Endothelial cell of umbilical vein (primary cell): ENCODE measurements around the gene CREBL2. TPM values are rescaled to one million over a fixed set of nuclear protein-coding genes. Genes with fewer than 3 reads are reported as not detected.
"Not testable (repeated sequence)": the region's sequence is repeated elsewhere in the genome, so short reads cannot be mapped to it uniquely, and the experiment has no call there.

Source experiments
- BruUV-seq: library from RNA; stranded (reverse); fragments of 400-500 nt; replicated peaks from 2 replicates; lab custom pipeline; 2021; lab: Mats Ljungman, UMichigan
- CTCF ChIA-PET: fragments of 300-600, 350-600 bp; sonication (Branson Sonifier 250); formaldehyde crosslinking; loops from one replicate; lab custom pipeline; 2021; ENCODE audit warnings: antibody characterized with exemption, inconsistent platforms; lab: Charles Lee
- POLR2A ChIA-PET: fragments of 300-600, 350-600 bp; sonication (Branson Sonifier 250); formaldehyde crosslinking; loops from one replicate; lab custom pipeline; 2021; ENCODE audit warnings: antibody characterized with exemption, inconsistent platforms; lab: Charles Lee
- DNase-seq: peaks from one replicate; pipeline ENCODE4 v3.0.0-alpha.2; 2011; ENCODE audit warnings: low read depth, low spot score
- FAIRE-seq: peaks from 2 replicates; lab custom pipeline; 2011; peaks lifted over from hg19 to GRCh38; lab: Jason Lieb, UNC
- H2AFZ ChIP-seq: 2 replicates; pipeline ENCODE4 v1.6.0; 2012; ENCODE audit warnings: low read depth, low read length, control low read depth, inconsistent platforms
- H3K27ac ChIP-seq: 2 replicates; pipeline ENCODE4 v1.5.1; 2011; ENCODE audit warnings: low read depth, mild to moderate bottlenecking, control low read depth, low read length, moderate library complexity; ENCODE audit not compliant: insufficient read depth
- H3K27me3 ChIP-seq, 2 experiments: 2 replicates each; pipeline versions ENCODE4 v1.6.0 to v1.6.1; 2011; ENCODE audit warnings: low read length in 2 of 2, mixed read lengths in 1 of 2; ENCODE audit not compliant: control insufficient read depth in 2 of 2, insufficient read depth in 2 of 2
- H3K36me3 ChIP-seq, 2 experiments: 2 replicates in 1 of 2; 3 replicates in 1 of 2; pipeline ENCODE4 v1.5.1; 2011; ENCODE audit warnings: low read length in 2 of 2, mild to moderate bottlenecking in 1 of 2, moderate library complexity in 1 of 2; ENCODE audit not compliant: control insufficient read depth in 2 of 2, insufficient read depth in 2 of 2; ENCODE audit errors: extremely low read depth in 1 of 2
- H3K4me1 ChIP-seq: 3 replicates; pipeline ENCODE4 v1.5.1; 2011; ENCODE audit warnings: mild to moderate bottlenecking, low read length; ENCODE audit not compliant: control insufficient read depth, insufficient read depth; ENCODE audit errors: extremely low read depth
- H3K4me2 ChIP-seq: 2 replicates; pipeline ENCODE4 v1.6.1; 2011; ENCODE audit warnings: low read length, control low read depth, mixed read lengths; ENCODE audit not compliant: insufficient read depth
- H3K4me3 ChIP-seq, 3 experiments: fragments of 200-600 bp in 1 of 3; sonication (generic), shearing (Covaris generic) in 1 of 3; replicated peaks in 1 of 3; 2 replicates each; pipeline ENCODE4 v1.5.1; 2011 to 2016; ENCODE audit warnings: control low read depth in 3 of 3, low read length in 3 of 3, mild to moderate bottlenecking in 2 of 3, inconsistent platforms in 1 of 3, low read depth in 1 of 3, moderate library complexity in 1 of 3; ENCODE audit not compliant: insufficient read depth in 1 of 3
- H3K79me2 ChIP-seq: 2 replicates; pipeline ENCODE4 v1.6.0; 2012; ENCODE audit warnings: low read length, inconsistent platforms; ENCODE audit not compliant: control insufficient read depth, insufficient read depth
- H3K9ac ChIP-seq: replicated peaks from 2 replicates; pipeline ENCODE3; 2011; ENCODE audit warnings: low read length, control low read depth; ENCODE audit not compliant: insufficient read depth; ENCODE audit errors: extremely low read depth
- H3K9me1 ChIP-seq: replicated peaks from 3 replicates; pipeline ENCODE4 v1.6.0; 2011; ENCODE audit warnings: mild to moderate bottlenecking, low read length; ENCODE audit not compliant: control insufficient read depth, insufficient read depth; ENCODE audit errors: extremely low read depth
- H3K9me3 ChIP-seq: replicated peaks from 2 replicates; pipeline ENCODE4 v1.5.1; 2012; ENCODE audit warnings: low read length, inconsistent platforms; ENCODE audit not compliant: control insufficient read depth, insufficient read depth
- H4K20me1 ChIP-seq: replicated peaks from 2 replicates; pipeline ENCODE3; 2011; ENCODE audit warnings: mild to moderate bottlenecking, low read length; ENCODE audit not compliant: control insufficient read depth, insufficient read depth; ENCODE audit errors: extremely low read depth
- FOS ChIP-seq: IDR thresholded peaks from 2 replicates; pipeline ENCODE4 v1.6.1; 2011; ENCODE audit warnings: mild to moderate bottlenecking, low read length, moderate library complexity, borderline replicate concordance; ENCODE audit not compliant: insufficient read depth
- POLR2AphosphoS5 ChIP-seq: IDR thresholded peaks from 2 replicates; pipeline ENCODE4 v1.6.1; 2012; ENCODE audit warnings: low read depth, mild to moderate bottlenecking, control low read depth, low read length, moderate library complexity; ENCODE audit not compliant: insufficient read depth
- dilution Hi-C: fragments of 300-500 bp; cut with MboI; formaldehyde crosslinking; loops from one replicate; pipeline ENCODE4 v1.15.0; 2019; ENCODE audit warnings: low sequenced_read_pairs; ENCODE audit not compliant: extremely low pct_ligation_motif_present
- intact Hi-C: fragments of 100-400 bp; cut with micrococcal nuclease; formaldehyde crosslinking; loops from one replicate; pipeline ENCODE4 v1.10.0; 2022
- polyA plus RNA-seq, 4 experiments: library from polyadenylated mRNA; depleted of rRNA in 3 of 4; stranded (reverse) in 3 of 4; unstranded in 1 of 4; fragments of >200 nt; gene quantifications; 2 replicates each; pipeline versions ENCODE4 v1.2.1 to v1.2.3, GENCODE V29; 2011 to 2012; ENCODE audit warnings: missing spikeins in 1 of 4
- total RNA-seq: library from RNA; stranded (reverse); gene quantifications from 2 replicates; pipeline ENCODE4 v1.2.3, GENCODE V29; 2021
- TF ChIP-seq, protein P1 (sequence below), 2 donors: IDR thresholded peaks; 1 replicate in 1 of 2; 2 replicates in 1 of 2; pipeline ENCODE4 v1.5.1; 2011; ENCODE audit warnings: low read length in 2 of 2, mild to moderate bottlenecking in 2 of 2, moderate library complexity in 2 of 2, control low read depth in 1 of 2, inconsistent platforms in 1 of 2, low read depth in 1 of 2; ENCODE audit not compliant: insufficient read depth in 1 of 2; ENCODE audit errors: extremely low read depth in 1 of 2

Gene CREBL2
- total and polyA plus RNA-seq, 2 donors (not counting 3 experiments of a cell fraction or from before 2014, with no cell fraction given): 10.5 to 19.4 TPM

DNA sequence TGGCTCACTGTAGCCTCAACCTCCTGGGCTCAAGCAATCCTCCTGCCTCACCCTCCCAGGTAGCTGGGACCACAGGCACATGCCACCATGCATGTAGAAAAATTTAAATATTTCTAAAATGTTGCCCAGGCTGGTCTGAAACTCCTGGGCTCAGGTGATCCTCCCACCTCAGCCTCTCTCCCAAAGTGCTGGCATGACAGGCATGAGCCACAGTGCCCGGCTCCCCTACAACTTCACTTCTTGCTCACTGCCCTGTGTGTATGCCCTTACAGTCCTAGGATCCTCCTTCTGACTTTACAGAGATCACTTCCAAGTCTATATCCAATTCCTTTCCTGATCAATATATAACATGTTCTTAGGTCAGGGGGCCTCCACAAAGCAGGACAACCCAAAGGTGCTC is 23.8 kb upstream of the CREBL2 start:
- no TSS peak for BruUV-seq

DNA sequence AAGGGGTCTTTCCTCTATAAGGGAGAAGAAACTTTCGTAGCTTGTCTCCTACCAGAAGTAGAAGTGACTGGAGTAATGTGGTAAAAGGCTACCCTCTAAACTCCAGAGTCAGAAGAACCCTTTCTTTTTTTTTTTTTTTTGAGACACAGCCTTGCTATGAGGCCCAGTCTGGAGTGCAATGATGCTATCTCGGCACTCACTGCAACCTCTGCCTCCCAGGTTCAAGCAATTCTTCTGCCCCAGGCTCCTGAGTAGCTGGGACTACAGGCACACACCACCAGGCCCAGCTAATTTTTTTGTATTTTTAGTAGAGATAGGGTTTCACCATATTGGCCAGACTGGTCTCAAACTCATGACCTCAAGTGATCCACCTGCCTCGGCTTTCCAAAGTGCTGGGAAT is 23.2 kb upstream of the CREBL2 start:
- H3K9ac ChIP-seq, intact Hi-C loops: not testable (repeated sequence)

More for the DNA sequence above, 23.8 kb upstream of the CREBL2 start:
- no peak for FAIRE-seq
- H3K9me3 ChIP-seq: no peaks in the 10 kb centered on the region
- no peaks in the 10 kb centered on the region for H4K20me1 ChIP-seq
- H3K9ac ChIP-seq: no peak overlapping the region
- H3K79me2 ChIP-seq: no peaks in the 10 kb centered on the region
- dilution Hi-C loops: no loop called here
- TF ChIP-seq POLR2AphosphoS5: no peak
- TF ChIP-seq, protein P1, sequence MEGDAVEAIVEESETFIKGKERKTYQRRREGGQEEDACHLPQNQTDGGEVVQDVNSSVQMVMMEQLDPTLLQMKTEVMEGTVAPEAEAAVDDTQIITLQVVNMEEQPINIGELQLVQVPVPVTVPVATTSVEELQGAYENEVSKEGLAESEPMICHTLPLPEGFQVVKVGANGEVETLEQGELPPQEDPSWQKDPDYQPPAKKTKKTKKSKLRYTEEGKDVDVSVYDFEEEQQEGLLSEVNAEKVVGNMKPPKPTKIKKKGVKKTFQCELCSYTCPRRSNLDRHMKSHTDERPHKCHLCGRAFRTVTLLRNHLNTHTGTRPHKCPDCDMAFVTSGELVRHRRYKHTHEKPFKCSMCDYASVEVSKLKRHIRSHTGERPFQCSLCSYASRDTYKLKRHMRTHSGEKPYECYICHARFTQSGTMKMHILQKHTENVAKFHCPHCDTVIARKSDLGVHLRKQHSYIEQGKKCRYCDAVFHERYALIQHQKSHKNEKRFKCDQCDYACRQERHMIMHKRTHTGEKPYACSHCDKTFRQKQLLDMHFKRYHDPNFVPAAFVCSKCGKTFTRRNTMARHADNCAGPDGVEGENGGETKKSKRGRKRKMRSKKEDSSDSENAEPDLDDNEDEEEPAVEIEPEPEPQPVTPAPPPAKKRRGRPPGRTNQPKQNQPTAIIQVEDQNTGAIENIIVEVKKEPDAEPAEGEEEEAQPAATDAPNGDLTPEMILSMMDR (IDR thresholded peaks at IDR 0.05; ENCODE audit: extremely low read depth in 1 of 2, insufficient read depth in 1 of 2, low read depth in 1 of 2, low read length in 2 of 2): no peak
- no peak for TF ChIP-seq FOS
- no peaks in the 10 kb centered on the region for H3K9me1 ChIP-seq
- H2AFZ ChIP-seq: no peak overlapping the region
- ChIA-PET POLR2A (interaction anchor here (0.7 kb wide), 1 partner anchor 11 kb away, joined by 3 read pairs; no protein-coding TSS in a partner anchor), CTCF (interaction anchor here (0.7 to 1.4 kb wide), 2 partner anchors 11 to 24 kb away, joined by 3 read pairs; no protein-coding TSS in a partner anchor)
- H3K4me3 ChIP-seq: no peak overlapping the region
- intact Hi-C loops: no loop called here
- H3K36me3 ChIP-seq: no peaks in the 10 kb centered on the region
- peaks cover 2% of the 10 kb centered on the region for H3K4me1 ChIP-seq
- DNase-seq: no peak
- H3K27ac ChIP-seq: no peak overlapping the region
- no peak overlapping the region for H3K4me2 ChIP-seq
- peaks cover 7 to 9% of the 10 kb centered on the region in 2 experiments for H3K27me3 ChIP-seq

More for the DNA sequence above, 23.2 kb upstream of the CREBL2 start:
- H4K20me1 ChIP-seq, H3K9me1 ChIP-seq, H3K4me1 ChIP-seq, DNase-seq, dilution Hi-C loops, H3K27ac ChIP-seq, H2AFZ ChIP-seq, H3K9me3 ChIP-seq, BruUV-seq, H3K79me2 ChIP-seq, FAIRE-seq, H3K4me3 ChIP-seq, H3K27me3 ChIP-seq, H3K36me3 ChIP-seq, H3K4me2 ChIP-seq: not testable (repeated sequence)
- CTCF ChIA-PET: interaction anchor here (0.7 kb wide), 1 partner anchor 25 kb away, joined by 3 read pairs; no protein-coding TSS in a partner anchor
- POLR2A ChIA-PET: interaction anchor here (0.7 kb wide), 1 partner anchor 12 kb away, joined by 3 read pairs; no protein-coding TSS in a partner anchor
